ENCODE results near the gene JMJD1C.
A peak's percentile ranks its signal among the peaks of the same experiment; 100 is the strongest.

Gene JMJD1C

GRCh38 chr10:63477927-63478326, 12.2 kb upstream of the JMJD1C start:
- DNase-seq, result no peak

DNA sequence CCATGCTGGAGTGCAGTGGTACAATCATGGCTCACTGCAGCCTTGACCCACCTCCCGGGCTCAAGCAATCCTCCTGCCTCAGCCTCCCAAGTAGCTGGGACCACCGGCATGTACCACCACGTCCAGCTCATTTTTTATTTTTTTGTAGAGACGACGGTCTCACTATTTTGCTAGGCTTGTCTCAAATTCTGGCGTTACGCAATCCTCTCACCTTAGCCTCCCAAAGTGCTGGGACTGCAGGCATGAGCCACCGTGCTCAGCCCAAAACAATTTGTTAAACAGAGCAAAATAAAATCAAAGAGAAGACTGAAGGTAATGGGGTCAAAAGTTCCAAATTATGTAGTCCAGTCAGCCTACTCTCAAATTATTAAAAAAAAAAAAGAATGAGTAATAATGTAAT, 8.7 kb upstream of the JMJD1C start:
- DNase-seq, result no peak

DNA sequence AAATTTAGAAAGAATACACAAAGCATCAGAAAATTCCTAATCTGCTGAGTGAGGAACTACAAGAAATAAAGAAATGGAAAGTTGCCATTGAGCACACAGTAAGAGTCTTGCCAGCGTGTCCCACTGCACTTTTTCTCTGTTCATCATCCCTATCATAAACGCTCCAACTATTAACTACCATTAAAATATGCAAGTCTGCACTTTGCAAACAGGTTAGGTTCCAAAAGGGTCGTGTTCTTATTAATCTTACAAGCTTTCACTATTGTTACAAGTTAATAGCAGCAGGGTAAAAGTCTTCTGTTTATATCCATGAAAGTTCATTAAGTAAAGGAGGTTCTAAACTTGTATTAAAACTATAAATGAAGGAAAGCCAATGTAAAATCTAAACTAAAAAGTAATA, 5.2 kb upstream of the JMJD1C start:
- no peak for DNase-seq

DNA sequence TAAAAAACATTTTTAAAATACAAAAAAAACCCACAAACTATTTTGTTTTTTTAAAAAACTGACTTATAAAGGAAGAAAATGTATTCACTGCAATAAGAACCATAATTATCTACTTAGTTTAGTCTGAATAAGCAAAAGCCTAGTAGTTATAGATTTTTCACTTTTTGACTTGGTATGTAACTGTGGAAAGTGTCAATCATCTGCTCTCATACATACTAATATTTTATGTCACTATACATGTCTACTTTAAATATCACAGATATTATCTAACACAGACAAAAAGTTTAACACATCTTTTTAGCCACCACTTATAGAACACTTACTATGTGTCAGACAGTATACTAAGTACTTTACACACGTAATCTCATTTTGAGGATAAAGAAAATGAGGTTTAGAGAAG, 3.2 kb upstream of the JMJD1C start:
- DNase-seq, result peak in 1 of 5 experiments; percentile 2

- no peak for DNase-seq
Measured at GRCh38 chr10:63467841-63468240, 2.1 kb upstream of the JMJD1C start.

GRCh38 chr10:63466144-63466935, 563 bp upstream of the JMJD1C start:
- peak in 1 of 5 experiments; percentile 36 for DNase-seq

- peak in 2 of 5 experiments; percentile 12 to 29 for DNase-seq
Measured at GRCh38 chr10:63464402-63465292, 1.1 kb downstream of the JMJD1C start.

DNA sequence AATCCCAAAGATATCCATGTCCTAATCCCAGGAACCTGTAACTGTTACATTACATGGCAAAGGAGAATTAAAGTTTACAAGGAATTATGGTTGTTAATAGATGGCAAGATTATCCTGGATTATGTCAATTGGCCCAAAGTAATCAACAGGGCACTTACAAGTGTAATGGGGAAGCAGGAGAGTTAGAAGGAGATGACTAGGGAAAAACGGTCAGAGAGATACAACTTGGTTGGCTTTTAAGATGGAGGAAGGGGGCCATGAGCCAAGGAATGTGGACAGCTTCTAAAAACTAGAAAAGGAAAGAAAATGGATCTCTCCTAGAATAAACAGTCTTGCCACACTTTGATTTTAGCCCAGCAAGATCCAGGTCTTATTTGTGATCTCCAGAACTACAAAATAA, 3.3 kb downstream of the JMJD1C start:
- no peak for DNase-seq

- no peak for DNase-seq
Measured at GRCh38 chr10:63458177-63458576, 7.6 kb downstream of the JMJD1C start.

GRCh38 chr10:63457594-63457993, 8.2 kb downstream of the JMJD1C start:
- DNase-seq, result no peak

GRCh38 chr10:63456437-63457210, 9.2 kb downstream of the JMJD1C start:
- DNase-seq, result no peak

- DNase-seq, result no peak
Measured at GRCh38 chr10:63455507-63455906, 10.3 kb downstream of the JMJD1C start.

DNA sequence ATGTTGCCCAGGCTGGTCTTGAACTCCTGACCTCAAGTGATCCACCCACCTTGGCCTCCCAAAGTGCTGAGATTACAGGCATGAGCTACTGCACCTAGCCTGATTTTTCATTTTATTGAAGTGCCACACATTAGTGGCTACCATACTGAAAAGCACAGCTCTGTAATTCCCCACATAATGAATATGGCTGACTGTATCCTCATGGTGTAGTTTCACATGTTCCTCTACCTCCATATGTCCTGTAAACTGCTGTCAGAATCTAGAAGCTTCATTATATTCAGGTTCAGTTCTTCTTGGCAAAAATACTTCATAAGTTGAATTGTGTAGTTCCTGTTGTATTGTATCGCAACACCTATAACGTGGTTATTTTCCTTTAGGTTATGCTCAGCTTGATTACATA, 11.1 kb downstream of the JMJD1C start:
- DNase-seq, result no peak

DNA sequence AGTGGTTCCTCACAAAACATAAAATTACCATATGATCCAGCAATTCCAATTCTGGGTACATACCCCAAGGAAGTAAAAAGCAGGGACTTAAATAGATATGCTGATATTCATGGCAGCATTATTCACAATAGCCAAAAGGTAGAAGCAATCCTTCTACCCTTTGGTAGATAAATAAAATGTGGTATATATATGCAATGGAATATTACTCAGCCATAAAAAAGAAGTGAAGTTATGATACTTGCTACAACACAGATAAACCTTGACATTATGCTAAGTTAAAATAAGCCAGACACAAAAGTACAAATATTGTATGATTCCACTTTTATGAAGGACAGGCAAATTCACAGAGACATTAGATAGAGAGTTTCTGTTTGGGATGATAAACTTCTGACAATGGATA, 13.3 kb downstream of the JMJD1C start:
- no peak for DNase-seq

GRCh38 chr10:63446716-63447440, 18.9 kb downstream of the JMJD1C start:
- DNase-seq, result no peak

GRCh38 chr10:63441404-63441803, 24.4 kb downstream of the JMJD1C start:
- no peak for DNase-seq

- DNase-seq, result no peak
Measured at GRCh38 chr10:63439607-63440006, 26.2 kb downstream of the JMJD1C start.

DNA sequence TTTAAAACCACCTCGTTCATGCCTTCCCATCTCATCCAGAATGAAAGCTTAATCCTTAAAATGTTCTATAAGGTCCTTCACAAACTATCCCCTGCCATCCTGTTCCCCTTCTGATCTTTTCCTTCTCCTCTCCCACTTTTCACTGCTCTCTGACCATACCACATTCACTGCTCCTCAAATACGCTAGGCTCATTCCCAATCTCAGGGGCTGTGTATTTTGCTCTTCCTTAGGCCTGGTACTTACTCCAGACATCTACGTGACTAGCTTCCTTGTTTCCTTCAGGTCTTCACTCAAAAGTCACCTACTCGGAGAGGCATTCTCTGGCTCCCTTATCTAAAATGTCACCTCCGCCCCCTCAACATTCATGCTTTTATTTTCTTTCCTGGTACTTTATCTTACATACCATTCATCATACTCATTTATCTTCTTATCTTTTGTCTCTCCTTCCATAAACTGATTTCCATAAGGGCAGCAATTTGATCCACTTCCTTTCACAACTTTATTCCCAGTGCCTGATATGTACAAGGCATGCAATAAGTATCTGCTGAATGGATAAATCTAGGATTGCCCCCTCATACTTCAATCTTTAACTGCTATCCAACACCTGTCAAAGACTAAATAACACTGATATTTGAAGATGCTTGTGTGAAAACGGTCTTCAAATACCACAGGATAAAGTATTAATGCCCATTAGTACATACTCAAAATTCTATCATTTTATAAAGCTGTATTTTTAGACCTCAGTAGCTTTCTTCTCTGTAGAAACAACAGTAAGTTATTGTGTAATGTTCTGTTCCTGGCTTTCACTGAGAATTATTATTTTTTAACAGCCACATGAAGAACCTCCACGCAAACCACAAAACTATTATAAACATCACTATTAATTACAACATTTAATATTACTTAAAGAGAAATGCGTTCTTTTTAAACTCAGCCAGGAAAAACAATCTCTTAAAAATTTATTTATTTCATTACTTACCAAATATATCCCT, 27.0 kb downstream of the JMJD1C start:
- DNase-seq, result no peak

- DNase-seq, result no peak
Measured at GRCh38 chr10:63437116-63437949, 28.4 kb downstream of the JMJD1C start.

DNA sequence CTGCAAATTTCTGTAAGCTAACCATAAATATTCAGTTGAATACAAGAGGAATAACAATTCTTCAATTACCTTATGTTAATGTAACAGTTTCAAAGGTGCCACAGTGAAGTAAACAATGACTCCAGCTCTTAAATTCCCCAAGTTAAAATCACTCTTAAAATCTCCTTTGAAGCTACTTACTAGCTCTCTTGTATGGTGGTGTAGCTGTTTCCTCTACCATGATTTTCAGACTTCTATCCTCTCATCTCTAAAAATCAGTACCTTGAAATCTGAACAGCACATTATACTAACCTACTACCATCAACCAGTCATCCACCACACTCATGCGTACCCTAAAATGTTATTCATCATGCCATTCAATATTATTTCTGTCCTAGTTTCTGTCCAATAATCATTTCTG, 29.6 kb downstream of the JMJD1C start:
- no peak for DNase-seq
